Vagina (tissue), 2 donors: ENCODE data around the gene PAX8. TPM values are rescaled to one million over a fixed set of nuclear protein-coding genes. Genes with fewer than 3 reads are reported as not detected.
A peak's percentile ranks its signal among the peaks of the same experiment; 100 is the strongest.
"Not testable (repeated sequence)": the region's sequence is repeated elsewhere in the genome, so short reads cannot be mapped to it uniquely, and the experiment has no call there.

ENCODE experiments used
- DNase-seq, 2 donors: peaks; one replicate each; pipeline ENCODE4 v3.0.0-alpha.2; 2017; ENCODE audit errors: extremely low spot score in 2 of 2
- H3K27ac ChIP-seq: fragments of 200-600 bp; sonication (generic); one replicate; pipeline ENCODE4 v1.5.1; 2019
- H3K27me3 ChIP-seq: fragments of 200-600 bp; sonication (generic); one replicate; pipeline ENCODE4 v1.5.1; 2019
- H3K36me3 ChIP-seq, 2 donors: fragments of 200-600 bp; sonication (generic); one replicate each; pipeline ENCODE4 v1.5.1; 2017 to 2019
- H3K4me1 ChIP-seq: fragments of 200-600 bp; sonication (generic); one replicate; pipeline ENCODE4 v1.5.1; 2019
- H3K4me3 ChIP-seq, 2 donors: fragments of 200-600 bp; sonication (generic); 1 replicate in 1 of 2; 2 replicates in 1 of 2; pipeline ENCODE4 v1.5.1; 2016 to 2019
- H3K9me3 ChIP-seq: fragments of 200-600 bp; sonication (generic); one replicate; pipeline ENCODE4 v1.5.1; 2019
- CTCF ChIP-seq, 3 experiments: fragments of 450-650 bp in 2 of 3; fragments of 200-600 bp in 1 of 3; sonication (generic) in 1 of 3; IDR thresholded peaks; one replicate each; pipeline ENCODE4 v1.5.1; 2017 to 2019; ENCODE audit warnings: antibody characterized with exemption in 3 of 3, mild to moderate bottlenecking in 2 of 3, moderate library complexity in 2 of 3
- POLR2A ChIP-seq, 2 donors: fragments of 450-650 bp; IDR thresholded peaks; one replicate each; pipeline ENCODE4 v1.6.1; 2017; ENCODE audit warnings: antibody characterized with exemption in 2 of 2, mild to moderate bottlenecking in 2 of 2, moderate library complexity in 2 of 2
- POLR2AphosphoS5 ChIP-seq, 2 donors: sonication (generic); formaldehyde crosslinking; IDR thresholded peaks; one replicate each; pipeline ENCODE4 v1.9.0; 2017; ENCODE audit warnings: antibody characterized with exemption in 2 of 2, mild to moderate bottlenecking in 2 of 2, low read depth in 1 of 2; ENCODE audit not compliant: insufficient read depth in 1 of 2
- intact Hi-C: fragments of 100-400 bp; cut with DNase I; formaldehyde crosslinking; loops from one replicate; pipeline ENCODE4 v1.15.1; 2023
- total RNA-seq: library from RNA; depleted of rRNA; stranded (reverse); fragments of >200 nt; gene quantifications from one replicate; pipeline ENCODE4 v1.2.3, GENCODE V29; 2016

PAX8 gene
- total RNA-seq, 1 donor from 2014 or later = 1.7 TPM

- peak overlapping the region in 1 of 2 donors; percentile 56 for H3K4me3 ChIP-seq
- H3K9me3 ChIP-seq = no peaks in the 10 kb centered on the region
- no peak for DNase-seq
- H3K27ac ChIP-seq = peak overlapping the region; percentile 80
- no peak for TF ChIP-seq POLR2AphosphoS5 (IDR thresholded peaks at IDR 0.05; ENCODE audit: insufficient read depth in 1 of 2, low read depth in 1 of 2)
- peaks cover 27% of the 10 kb centered on the region for H3K4me1 ChIP-seq
- H3K27me3 ChIP-seq = no peaks in the 10 kb centered on the region
- no peaks in the 10 kb centered on the region for H3K36me3 ChIP-seq
- intact Hi-C loops = no loop called here
Observed at GRCh38 chr2:113236367-113237159, 42.2 kb downstream of the PAX8 start.

GRCh38 chr2:113235347-113236226 lies 43.1 kb downstream of the PAX8 start:
- intact Hi-C loops = not testable (repeated sequence)

GRCh38 chr2:113234721-113235346 lies 43.9 kb downstream of the PAX8 start:
- peak overlapping the region; percentile 80 for H3K27ac ChIP-seq

More at GRCh38 chr2:113235347-113236226, 43.1 kb downstream of the PAX8 start:
- not testable (repeated sequence) for H3K27me3 ChIP-seq, DNase-seq, H3K36me3 ChIP-seq, H3K9me3 ChIP-seq
- Histone ChIP-seq H3K4me3 (peak overlapping the region in 1 of 2 donors; percentile 56), H3K4me1 (peaks cover 17% of the 10 kb centered on the region), H3K27ac (peak overlapping the region; percentile 80)
- peak in 1 of 2 donors; percentile 46 for TF ChIP-seq POLR2AphosphoS5 (IDR thresholded peaks at IDR 0.05; ENCODE audit: insufficient read depth in 1 of 2, low read depth in 1 of 2)

GRCh38 chr2:113233593-113234550 lies 44.8 kb downstream of the PAX8 start:
- intact Hi-C loops = no loop called here
- Histone ChIP-seq H3K4me1 (peaks cover under 1% of the 10 kb centered on the region), H3K36me3 (no peaks in the 10 kb centered on the region), H3K4me3 (no peak overlapping the region), H3K9me3 (no peaks in the 10 kb centered on the region), H3K27ac (no peak overlapping the region), H3K27me3 (no peaks in the 10 kb centered on the region)
- DNase-seq = no peak
- TF ChIP-seq POLR2A (IDR thresholded peaks at IDR 0.05) (no peak), POLR2AphosphoS5 (IDR thresholded peaks at IDR 0.05; ENCODE audit: insufficient read depth in 1 of 2, low read depth in 1 of 2) (no peak), CTCF (IDR thresholded peaks at IDR 0.05) (no peak)

More at GRCh38 chr2:113234721-113235346, 43.9 kb downstream of the PAX8 start:
- H3K4me1 ChIP-seq = peaks cover 10% of the 10 kb centered on the region
- no peaks in the 10 kb centered on the region for H3K27me3 ChIP-seq
- H3K36me3 ChIP-seq = no peaks in the 10 kb centered on the region
- TF ChIP-seq CTCF (IDR thresholded peaks at IDR 0.05) (no peak), POLR2A (IDR thresholded peaks at IDR 0.05) (no peak), POLR2AphosphoS5 (IDR thresholded peaks at IDR 0.05; ENCODE audit: insufficient read depth in 1 of 2, low read depth in 1 of 2) (no peak)
- intact Hi-C loops = no loop called here
- DNase-seq = no peak
- peak overlapping the region in 1 of 2 donors; percentile 56 for H3K4me3 ChIP-seq
- H3K9me3 ChIP-seq = no peaks in the 10 kb centered on the region

GRCh38 chr2:113232740-113233139 lies 46.0 kb downstream of the PAX8 start:
- no peak for DNase-seq
- no peaks in the 10 kb centered on the region for H3K27me3 ChIP-seq
- no peaks in the 10 kb centered on the region for H3K9me3 ChIP-seq
- no peak overlapping the region for H3K4me3 ChIP-seq
- H3K4me1 ChIP-seq = no peaks in the 10 kb centered on the region
- no peaks in the 10 kb centered on the region for H3K36me3 ChIP-seq
- no peak for TF ChIP-seq POLR2AphosphoS5 (IDR thresholded peaks at IDR 0.05; ENCODE audit: insufficient read depth in 1 of 2, low read depth in 1 of 2)
- TF ChIP-seq POLR2A (IDR thresholded peaks at IDR 0.05) = no peak
- no peak for TF ChIP-seq CTCF (IDR thresholded peaks at IDR 0.05)
- intact Hi-C loops = no loop called here
- H3K27ac ChIP-seq = no peak overlapping the region
